Activated CD8-positive, alpha-beta memory T cell treated with anti-CD3 and anti-CD28 coated beads for 48 hours (primary cell): Measurements from ENCODE around the gene FLT1.

Experiments used
- DNase-seq, 3 experiments: peaks; one replicate each; pipeline ENCODE4 v3.0.0-alpha.2; 2020; ENCODE audit warnings: low read depth in 2 of 3, low spot score in 2 of 3

FLT1 gene

DNA sequence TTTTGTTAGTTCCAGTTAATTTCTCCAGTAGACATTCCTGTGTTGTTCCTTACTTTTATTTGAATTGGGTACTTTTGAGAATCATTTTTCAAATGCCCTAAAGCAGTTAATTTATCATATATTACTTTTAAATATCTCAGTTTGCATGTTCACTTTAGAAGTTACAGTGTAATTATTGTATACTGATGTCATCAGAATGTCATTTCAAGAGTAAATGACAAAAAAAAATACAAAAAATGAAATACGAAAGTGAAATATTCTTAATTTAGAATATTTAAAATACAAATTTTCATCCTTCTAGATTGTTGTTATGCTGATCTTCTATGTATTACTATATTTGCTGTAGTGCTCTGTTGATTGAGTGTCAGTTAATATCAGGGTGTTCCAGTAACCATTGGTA, 242.4 kb downstream of the FLT1 start:
- no peak for DNase-seq

DNA sequence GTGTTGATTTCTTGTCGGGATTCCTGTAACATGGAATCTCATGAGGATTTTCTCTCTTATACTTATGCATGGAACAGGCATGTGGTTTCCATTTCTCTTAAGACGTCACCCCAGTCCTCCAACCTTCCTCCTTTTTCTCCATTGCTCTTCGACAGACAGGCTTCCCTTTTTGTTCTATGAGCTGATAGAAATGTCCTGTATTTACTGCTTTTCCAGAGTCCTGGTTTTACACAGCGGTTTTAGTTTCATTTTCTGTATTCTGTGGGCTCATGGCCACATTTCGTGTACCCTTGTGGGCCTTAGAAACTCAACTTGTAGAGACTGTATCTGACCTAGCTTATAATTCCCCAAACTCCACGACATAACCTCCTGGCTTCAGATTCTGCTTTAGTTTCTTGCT, 243.5 kb downstream of the FLT1 start:
- DNase-seq, result no peak

GRCh38 chr13:28250542-28250941, 244.4 kb downstream of the FLT1 start:
- DNase-seq, result no peak
